Measurements from ENCODE around the gene PDSS2. TPM values are rescaled to one million over a fixed set of nuclear protein-coding genes. Genes with fewer than 3 reads are reported as not detected.

Gene PDSS2
- total RNA-seq, 1 donor from 2014 or later = 6.5 TPM

DNA sequence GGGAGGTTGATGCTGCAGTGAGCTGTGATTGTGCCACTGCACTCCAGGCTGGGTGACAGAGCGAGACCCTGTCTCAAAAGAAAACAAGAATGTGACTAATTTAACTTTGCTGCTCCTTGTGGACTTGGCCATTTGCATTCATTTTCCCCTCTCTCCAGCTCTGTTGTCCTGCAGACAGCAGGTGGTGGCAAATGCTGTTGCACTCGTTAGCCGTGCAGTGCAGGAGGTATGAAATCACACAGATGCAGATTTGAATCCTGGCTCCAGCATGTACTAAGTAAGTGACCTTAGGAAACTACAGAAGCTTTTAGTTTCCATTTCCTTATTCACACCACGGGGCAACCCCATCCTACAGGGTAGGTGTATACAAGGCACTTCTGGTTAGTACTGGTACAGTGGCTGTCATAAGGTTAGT is 334.4 kb downstream of the PDSS2 start:
- no peaks in the 10 kb centered on the region for H3K36me3 Mint-ChIP-seq (ENCODE audit: unreplicated experiment)
- DNase-seq = peak; percentile 41
- H3K4me1 Mint-ChIP-seq (ENCODE audit: low read depth, unreplicated experiment) = peaks cover 5% of the 10 kb centered on the region
- H3K27ac Mint-ChIP-seq (ENCODE audit: unreplicated experiment) = peak overlapping the region; percentile 64
- TF ChIP-seq, protein P1, sequence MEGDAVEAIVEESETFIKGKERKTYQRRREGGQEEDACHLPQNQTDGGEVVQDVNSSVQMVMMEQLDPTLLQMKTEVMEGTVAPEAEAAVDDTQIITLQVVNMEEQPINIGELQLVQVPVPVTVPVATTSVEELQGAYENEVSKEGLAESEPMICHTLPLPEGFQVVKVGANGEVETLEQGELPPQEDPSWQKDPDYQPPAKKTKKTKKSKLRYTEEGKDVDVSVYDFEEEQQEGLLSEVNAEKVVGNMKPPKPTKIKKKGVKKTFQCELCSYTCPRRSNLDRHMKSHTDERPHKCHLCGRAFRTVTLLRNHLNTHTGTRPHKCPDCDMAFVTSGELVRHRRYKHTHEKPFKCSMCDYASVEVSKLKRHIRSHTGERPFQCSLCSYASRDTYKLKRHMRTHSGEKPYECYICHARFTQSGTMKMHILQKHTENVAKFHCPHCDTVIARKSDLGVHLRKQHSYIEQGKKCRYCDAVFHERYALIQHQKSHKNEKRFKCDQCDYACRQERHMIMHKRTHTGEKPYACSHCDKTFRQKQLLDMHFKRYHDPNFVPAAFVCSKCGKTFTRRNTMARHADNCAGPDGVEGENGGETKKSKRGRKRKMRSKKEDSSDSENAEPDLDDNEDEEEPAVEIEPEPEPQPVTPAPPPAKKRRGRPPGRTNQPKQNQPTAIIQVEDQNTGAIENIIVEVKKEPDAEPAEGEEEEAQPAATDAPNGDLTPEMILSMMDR (IDR thresholded peaks at IDR 0.05; ENCODE audit: partially characterized antibody, unreplicated experiment) = no peak
- H3K9me3 Mint-ChIP-seq (ENCODE audit: unreplicated experiment) = peaks cover 1% of the 10 kb centered on the region
- peaks cover 4% of the 10 kb centered on the region for H3K27me3 Mint-ChIP-seq (ENCODE audit: unreplicated experiment)
- H3K4me3 Mint-ChIP-seq (ENCODE audit: unreplicated experiment) = peak overlapping the region; percentile 25

DNA sequence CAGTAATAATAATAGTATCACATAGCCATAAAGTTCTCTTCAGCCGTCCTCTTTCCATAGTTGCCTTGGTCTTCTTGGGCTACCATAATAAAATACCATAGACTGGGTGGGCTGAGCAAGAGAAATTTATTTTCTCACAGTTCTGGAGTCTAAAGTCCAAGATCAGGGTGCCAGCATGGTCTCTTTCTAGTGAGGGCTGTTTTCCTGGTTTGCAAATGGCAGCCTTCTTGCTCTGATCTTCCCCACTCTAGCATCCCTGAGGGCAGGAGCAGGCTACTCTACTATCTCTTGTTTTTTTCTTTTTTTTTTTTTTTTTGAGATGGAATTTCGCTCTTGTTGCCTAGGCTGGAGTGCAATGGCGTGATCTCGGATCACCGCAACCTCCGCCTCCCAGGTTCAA is 335.9 kb downstream of the PDSS2 start:
- Mint-ChIP-seq H3K27ac (ENCODE audit: unreplicated experiment) (no peak overlapping the region), H3K36me3 (ENCODE audit: unreplicated experiment) (no peaks in the 10 kb centered on the region), H3K27me3 (ENCODE audit: unreplicated experiment) (peaks cover 4% of the 10 kb centered on the region), H3K4me3 (ENCODE audit: unreplicated experiment) (no peak overlapping the region), H3K9me3 (ENCODE audit: unreplicated experiment) (peaks cover 1% of the 10 kb centered on the region), H3K4me1 (ENCODE audit: low read depth, unreplicated experiment) (peaks cover 5% of the 10 kb centered on the region)
- no peak for DNase-seq
- TF ChIP-seq, protein P1 (IDR thresholded peaks at IDR 0.05; ENCODE audit: partially characterized antibody, unreplicated experiment) = no peak

DNA sequence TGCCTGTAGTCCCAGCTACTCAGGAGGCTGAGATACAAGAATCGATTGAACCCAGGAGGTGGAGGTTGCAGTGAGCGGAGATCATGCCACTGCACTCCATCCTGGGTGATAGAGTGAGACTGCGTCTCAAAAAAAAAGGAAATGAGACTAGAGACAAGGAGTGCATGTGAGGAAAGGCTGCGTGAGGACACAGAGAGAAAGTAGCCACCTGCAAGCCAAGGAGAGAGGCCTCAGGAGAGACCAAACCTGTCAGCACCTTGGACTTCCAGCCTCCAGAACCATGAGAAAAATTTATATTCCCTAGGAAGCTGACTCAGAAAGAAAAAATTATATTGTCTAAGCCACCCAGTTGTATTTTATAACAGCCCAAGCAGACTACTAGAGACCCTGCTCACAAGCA is 336.6 kb downstream of the PDSS2 start:
- no peak for DNase-seq
- H3K27me3 Mint-ChIP-seq (ENCODE audit: unreplicated experiment) = peaks cover 4% of the 10 kb centered on the region
- H3K36me3 Mint-ChIP-seq (ENCODE audit: unreplicated experiment) = no peaks in the 10 kb centered on the region
- TF ChIP-seq, protein P1 (IDR thresholded peaks at IDR 0.05; ENCODE audit: partially characterized antibody, unreplicated experiment) = no peak
- H3K27ac Mint-ChIP-seq (ENCODE audit: unreplicated experiment) = no peak overlapping the region
- no peak overlapping the region for H3K4me3 Mint-ChIP-seq (ENCODE audit: unreplicated experiment)
- H3K9me3 Mint-ChIP-seq (ENCODE audit: unreplicated experiment) = peaks cover 1% of the 10 kb centered on the region
- H3K4me1 Mint-ChIP-seq (ENCODE audit: low read depth, unreplicated experiment) = peaks cover 5% of the 10 kb centered on the region

DNA sequence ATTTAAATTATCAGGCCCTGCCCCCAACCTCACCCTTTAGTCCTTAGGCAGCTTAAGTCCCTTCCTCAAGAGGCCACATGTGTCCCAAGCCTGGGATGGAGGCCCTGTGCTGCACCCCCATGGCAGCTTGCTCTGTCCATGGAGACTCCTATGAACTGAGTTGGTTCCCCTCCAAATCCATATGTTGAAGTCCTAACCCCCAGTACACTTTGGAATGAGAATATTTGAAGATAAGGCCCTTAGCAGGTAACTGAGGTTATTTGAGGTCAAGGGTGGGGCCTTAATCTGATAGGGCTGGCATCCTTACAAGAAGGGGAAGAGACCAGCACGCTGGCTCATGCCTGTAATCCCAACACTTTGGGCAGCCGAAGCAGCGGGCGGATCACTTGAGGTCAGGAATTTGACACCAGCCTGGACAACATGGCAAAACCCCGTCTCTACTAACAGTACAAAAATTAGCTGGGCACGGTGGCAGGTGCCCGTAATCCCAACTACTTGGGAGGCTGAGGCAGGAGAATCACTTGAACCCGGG is 337.3 kb downstream of the PDSS2 start:
- H3K4me1 Mint-ChIP-seq (ENCODE audit: low read depth, unreplicated experiment) = peaks cover 8% of the 10 kb centered on the region
- H3K27ac Mint-ChIP-seq (ENCODE audit: unreplicated experiment) = no peak overlapping the region
- no peak overlapping the region for H3K4me3 Mint-ChIP-seq (ENCODE audit: unreplicated experiment)
- TF ChIP-seq, protein P1 (IDR thresholded peaks at IDR 0.05; ENCODE audit: partially characterized antibody, unreplicated experiment) = no peak
- peaks cover 4% of the 10 kb centered on the region for H3K27me3 Mint-ChIP-seq (ENCODE audit: unreplicated experiment)
- peaks cover 1% of the 10 kb centered on the region for H3K9me3 Mint-ChIP-seq (ENCODE audit: unreplicated experiment)
- H3K36me3 Mint-ChIP-seq (ENCODE audit: unreplicated experiment) = no peaks in the 10 kb centered on the region
- no peak for DNase-seq

DNA sequence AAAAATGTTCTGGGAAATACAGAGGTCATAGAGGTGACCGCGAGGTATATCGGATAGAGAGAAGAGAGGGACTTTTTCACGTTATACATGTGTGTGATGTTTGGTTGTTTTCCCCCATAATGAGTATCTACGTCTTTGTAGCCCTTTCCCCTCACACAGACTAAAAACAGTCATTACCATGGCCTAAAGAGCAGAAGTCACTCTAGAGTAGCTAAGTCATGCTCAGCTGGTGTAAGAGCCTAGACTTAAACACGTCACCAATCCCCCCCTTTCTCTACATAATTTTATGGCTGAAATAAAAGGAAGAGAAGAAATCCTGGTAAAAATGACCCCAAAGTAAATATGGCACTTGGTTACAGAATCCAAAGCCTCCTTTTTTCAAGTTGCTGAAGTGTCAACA is 338.1 kb downstream of the PDSS2 start:
- Mint-ChIP-seq H3K27me3 (ENCODE audit: unreplicated experiment) (peaks cover 9% of the 10 kb centered on the region), H3K4me3 (ENCODE audit: unreplicated experiment) (no peak overlapping the region), H3K27ac (ENCODE audit: unreplicated experiment) (no peak overlapping the region), H3K36me3 (ENCODE audit: unreplicated experiment) (no peaks in the 10 kb centered on the region), H3K9me3 (ENCODE audit: unreplicated experiment) (peaks cover 8% of the 10 kb centered on the region), H3K4me1 (ENCODE audit: low read depth, unreplicated experiment) (peaks cover 12% of the 10 kb centered on the region)
- DNase-seq = no peak
- TF ChIP-seq, protein P1 (IDR thresholded peaks at IDR 0.05; ENCODE audit: partially characterized antibody, unreplicated experiment) = no peak

Data from glutamatergic neuron (in vitro differentiated cells).